Epidermal melanocyte (primary cell): ENCODE data around the gene ZSCAN5B.
"Not testable (repeated sequence)": the region's sequence is repeated elsewhere in the genome, so short reads cannot be mapped to it uniquely, and the experiment has no call there.

Experiments used
- DNase-seq: peaks from one replicate; pipeline ENCODE4 v3.0.0; 2011; ENCODE audit warnings: low spot score; ENCODE audit not compliant: insufficient read length

ZSCAN5B gene, protein sequence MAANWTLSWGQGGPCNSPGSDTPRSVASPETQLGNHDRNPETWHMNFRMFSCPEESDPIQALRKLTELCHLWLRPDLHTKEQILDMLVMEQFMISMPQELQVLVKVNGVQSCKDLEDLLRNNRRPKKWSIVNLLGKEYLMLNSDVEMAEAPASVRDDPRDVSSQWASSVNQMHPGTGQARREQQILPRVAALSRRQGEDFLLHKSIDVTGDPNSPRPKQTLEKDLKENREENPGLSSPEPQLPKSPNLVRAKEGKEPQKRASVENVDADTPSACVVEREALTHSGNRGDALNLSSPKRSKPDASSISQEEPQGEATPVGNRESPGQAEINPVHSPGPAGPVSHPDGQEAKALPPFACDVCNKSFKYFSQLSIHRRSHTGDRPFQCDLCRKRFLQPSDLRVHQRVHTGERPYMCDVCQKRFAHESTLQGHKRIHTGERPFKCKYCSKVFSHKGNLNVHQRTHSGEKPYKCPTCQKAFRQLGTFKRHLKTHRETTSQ

DNA sequence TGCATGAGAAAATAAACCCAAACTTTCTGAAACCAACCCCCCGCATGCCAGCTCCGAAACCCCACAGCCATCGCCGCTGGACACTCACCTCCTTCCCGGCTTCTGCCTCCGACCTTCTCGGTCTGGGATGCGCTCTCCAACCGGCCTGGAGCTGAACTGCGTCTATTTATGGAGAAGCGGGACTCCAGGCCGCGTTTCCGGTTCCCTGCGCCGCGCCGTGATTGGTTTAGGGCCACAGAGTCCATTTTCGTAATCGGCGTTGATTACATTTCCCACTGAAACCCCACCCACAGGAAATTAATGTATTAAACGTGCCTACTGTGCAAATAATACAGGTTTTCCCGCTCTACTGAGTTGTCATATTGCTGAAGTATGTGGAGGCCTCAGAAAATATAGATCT, at the start of gene ZSCAN5B:
Gene ZSCAN5B (minus strand): TSS at position 138 of the 400 bp plus-strand sequence. CDS start 4,731 bp downstream, outside the sequence.
- DNase-seq, result not testable (repeated sequence)

DNA sequence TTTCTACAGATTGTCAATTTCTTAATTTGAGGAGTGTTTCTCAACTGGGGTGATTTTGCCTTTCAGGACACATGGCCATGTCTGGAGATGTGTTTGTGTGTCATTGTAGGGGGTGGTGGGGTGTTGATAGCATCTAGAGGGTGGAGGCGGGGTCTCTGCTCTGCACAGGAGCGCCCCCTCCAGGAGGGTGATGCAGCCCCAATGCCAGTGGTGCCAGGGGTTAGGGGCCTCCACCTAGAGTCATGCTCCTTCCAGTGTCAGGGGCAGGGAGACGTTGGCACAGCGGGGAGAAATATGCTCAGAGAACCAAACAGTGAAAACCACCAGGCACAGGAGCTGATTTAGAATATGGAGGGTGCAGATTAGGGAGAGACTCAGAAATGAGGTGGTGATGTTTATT, 48.2 kb upstream of the ZSCAN5B start:
- DNase-seq, result not testable (repeated sequence)

DNA sequence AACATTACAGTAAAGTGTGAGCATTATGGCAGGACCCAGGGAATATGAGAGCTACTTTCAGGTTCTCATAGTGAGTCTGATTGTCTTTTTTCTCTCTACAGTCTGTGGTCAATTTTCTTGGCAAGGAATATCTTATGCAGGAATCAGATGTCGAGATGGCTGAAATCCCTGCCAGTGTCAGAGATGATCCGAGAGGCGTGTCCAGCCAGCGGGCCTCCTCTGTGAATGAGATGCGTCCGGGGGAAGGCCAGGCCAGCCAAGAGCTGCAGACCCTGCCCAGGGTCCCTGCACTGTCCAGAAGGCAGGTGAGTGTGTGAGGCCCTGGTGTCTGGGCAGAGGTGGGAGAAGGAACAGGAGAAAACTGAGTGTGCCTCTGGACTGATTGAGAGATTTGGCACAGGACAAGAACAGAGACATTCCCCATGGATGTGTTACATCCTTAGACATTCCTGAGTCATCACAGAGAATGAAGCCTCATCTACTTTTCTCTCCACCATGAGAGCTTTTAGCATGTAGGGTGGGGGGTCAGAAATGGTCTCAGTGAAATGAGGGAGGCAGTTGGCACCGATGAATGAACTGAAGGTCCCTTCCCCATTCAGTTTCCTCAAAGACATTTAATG, 47.6 kb upstream of the ZSCAN5B start:
- DNase-seq, result no peak

DNA sequence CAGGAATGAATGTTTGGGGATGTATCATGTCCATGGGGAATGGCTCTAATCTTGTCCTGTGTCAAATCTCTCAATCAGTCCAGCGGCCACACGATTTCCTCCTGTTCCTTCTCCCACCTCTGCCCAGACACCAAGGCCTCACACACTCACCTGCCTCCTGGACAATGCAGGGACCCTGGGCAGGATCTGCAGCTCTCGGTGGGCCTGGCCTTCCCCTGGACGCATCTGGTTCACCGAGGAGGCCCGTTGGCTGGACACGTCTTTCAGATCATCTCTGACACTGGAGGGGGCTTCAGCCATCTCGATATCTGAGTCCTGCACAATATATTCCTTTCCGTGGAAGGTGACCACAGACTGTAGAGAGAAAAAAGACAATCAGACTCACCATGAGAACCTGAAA, 25.9 kb upstream of the ZSCAN5B start:
- no peak for DNase-seq

GRCh38 chr19:56222901-56223300, 25.3 kb upstream of the ZSCAN5B start:
- no peak for DNase-seq

DNA sequence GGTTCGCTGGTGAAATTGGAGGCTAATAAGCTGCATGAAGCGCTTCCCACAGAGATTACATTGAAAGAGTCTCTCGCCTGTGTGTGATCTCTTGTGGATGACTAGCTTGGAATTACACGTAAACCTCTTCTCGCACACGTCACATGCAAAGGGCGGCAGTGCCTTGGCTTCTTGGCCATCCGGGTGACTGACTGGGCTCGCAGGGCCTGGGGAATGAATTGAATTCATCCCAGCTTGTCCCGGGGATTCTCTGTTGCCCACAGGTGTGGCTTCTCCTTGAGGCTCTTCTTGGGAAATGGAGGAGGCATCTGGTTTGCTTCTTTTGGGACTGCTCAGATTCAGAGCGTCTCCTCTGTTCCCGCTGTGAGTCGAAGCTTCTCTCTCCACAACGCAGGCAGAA, 24.3 kb upstream of the ZSCAN5B start:
- no peak for DNase-seq

DNA sequence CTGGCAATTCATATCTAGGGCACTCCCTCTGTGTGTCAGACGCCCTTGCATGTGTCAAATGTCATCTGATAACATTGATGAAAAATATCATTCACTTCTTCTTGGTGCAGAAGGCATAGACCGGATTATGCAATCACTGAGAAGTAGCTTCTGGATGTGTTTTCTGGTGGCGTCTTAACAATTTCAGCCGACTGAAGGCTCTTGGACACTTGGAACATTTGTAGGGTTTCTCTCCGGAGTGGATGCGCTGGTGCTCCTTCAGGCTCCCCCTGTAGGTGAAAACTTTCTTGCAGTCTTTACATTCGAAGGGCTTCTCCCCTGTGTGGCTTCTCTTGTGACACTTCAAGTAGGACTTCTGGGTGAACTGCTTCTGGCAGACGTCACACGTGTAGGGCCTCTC, 23.9 kb upstream of the ZSCAN5B start:
- not testable (repeated sequence) for DNase-seq

GRCh38 chr19:56218961-56219360, 21.4 kb upstream of the ZSCAN5B start:
- no peak for DNase-seq

DNA sequence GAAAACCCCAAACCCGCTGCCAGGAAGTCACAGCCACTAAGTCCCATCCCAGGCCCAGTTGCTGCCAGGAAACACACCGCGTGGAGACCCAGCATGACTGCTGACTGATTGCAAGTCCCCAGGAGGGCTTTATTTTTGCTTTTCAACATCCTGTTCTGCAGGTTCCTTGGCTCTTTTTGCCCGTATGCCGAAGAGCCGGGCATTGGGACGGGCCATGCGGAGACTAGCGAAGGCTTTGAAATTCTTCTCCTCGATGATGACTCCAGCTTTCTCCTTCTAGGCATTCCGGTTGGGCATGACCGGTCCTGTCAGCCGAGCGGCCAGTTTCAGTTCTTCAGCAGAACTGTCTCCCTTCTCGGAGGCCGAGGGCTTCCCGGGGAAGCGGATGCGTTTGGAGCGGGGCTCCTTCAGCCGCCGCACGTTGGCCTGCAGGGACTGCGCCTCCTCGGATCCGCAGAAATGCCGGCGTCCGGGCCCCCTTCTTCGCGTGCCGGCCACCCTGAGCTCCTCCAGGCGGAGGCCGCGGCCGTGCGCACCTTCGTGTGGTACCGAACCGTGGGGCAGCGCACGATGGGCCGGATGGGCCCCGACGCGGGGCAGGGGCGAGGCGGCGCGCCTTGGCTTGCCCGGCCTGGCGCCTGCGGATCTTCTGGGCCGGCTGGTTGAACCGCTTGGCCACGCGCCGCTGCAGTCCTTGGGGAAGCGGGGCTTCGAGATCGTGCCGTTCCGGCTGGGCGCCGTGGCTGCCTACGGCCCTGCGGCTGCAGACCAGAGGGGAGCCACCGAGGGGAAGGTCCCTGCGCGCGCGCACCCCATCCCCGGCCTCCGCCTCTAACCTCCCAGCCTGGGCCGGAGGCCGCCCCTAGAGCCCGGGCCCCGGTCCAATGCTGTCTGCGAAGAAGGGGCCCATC, 19.7 kb upstream of the ZSCAN5B start:
- DNase-seq, result no peak

DNA sequence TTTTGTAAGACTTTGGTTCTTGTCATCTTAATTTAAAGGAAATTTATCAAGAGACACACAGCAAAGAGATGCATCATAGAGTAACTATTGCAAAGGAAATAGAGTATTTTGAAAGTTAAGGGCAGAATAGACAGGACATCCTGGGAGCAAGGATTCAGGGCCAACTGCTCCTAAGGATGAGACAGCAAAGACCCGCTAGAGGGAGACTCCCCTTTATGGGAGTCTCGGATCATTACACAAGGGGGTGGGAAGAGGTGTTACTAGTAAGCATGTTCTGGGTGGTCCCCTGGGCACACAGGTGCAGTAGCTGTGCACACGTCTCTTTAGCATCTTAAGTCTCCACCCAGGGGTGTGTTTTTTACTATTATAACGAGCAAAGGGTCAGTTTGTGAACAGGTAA, 14.1 kb upstream of the ZSCAN5B start:
- DNase-seq, result no peak

- DNase-seq, result not testable (repeated sequence)
Observed at GRCh38 chr19:56210036-56210435, 12.5 kb upstream of the ZSCAN5B start.

- DNase-seq, result no peak
Observed at GRCh38 chr19:56209091-56209490, 11.5 kb upstream of the ZSCAN5B start.

GRCh38 chr19:56207581-56207980, 10.0 kb upstream of the ZSCAN5B start:
- not testable (repeated sequence) for DNase-seq

DNA sequence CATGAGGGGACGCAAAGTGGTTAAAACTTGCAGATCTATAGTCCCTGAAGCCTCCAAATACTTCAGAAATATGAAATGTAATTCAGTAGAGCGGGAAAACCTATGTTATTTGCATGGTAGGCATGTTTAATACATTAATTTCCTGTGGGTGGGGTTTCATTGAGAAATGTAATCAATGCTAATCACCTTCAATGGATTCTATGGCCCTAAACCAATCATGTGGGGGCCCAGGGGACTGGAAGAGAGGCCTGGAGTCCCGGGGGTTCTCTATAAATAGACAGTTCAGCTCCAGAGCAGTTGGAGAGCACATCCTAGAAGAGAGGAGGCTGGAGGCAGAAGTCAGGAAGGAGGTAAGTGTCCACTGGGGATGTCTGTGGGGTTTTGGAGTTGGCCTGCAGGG, 4.4 kb upstream of the ZSCAN5B start, which contains the start of gene ZSCAN5C:
Gene ZSCAN5C (plus strand): TSS at position 301 of the 400 bp plus-strand sequence. CDS start 3,641 bp downstream, outside the sequence.
- DNase-seq, result no peak

- no peak for DNase-seq
Observed at GRCh38 chr19:56199687-56200086, 2.1 kb upstream of the ZSCAN5B start.

GRCh38 chr19:56193981-56194640, 3.5 kb downstream of the ZSCAN5B start:
- DNase-seq, result no peak

GRCh38 chr19:56191711-56192110, 5.9 kb downstream of the ZSCAN5B start:
- no peak for DNase-seq

- no peak for DNase-seq
Observed at GRCh38 chr19:56191115-56191514, 6.5 kb downstream of the ZSCAN5B start.

DNA sequence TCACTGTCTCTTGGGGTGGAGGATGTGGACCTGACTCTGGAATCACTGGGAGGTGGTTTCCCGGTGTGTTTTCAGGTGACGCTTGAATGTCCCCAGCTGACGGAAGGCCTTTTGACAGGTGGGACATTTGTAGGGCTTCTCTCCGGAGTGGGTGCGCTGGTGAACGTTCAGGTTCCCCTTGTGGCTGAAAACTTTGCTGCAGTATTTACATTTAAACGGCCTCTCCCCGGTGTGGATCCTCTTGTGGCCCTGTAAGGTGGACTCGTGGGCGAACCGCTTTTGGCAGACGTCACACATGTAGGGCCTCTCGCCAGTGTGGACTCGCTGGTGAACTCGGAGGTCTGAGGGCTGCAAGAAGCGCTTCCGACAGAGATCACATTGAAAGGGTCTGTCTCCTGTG, 7.8 kb downstream of the ZSCAN5B start:
- no peak for DNase-seq

GRCh38 chr19:56177564-56178243, 19.9 kb downstream of the ZSCAN5B start:
- no peak for DNase-seq
